AG09309 (cell line): ENCODE data around the gene SLC22A15.

Source experiments
- DNase-seq: peaks from one replicate; pipeline ENCODE4 v3.0.0-alpha.2; 2010; ENCODE audit warnings: low read depth
- H3K4me3 ChIP-seq: 2 replicates; pipeline ENCODE4 v1.5.1; 2011; ENCODE audit warnings: mild to moderate bottlenecking, low read depth, low read length, moderate library complexity; ENCODE audit not compliant: control insufficient read depth
- TF ChIP-seq, protein P1 (sequence below): IDR thresholded peaks from 2 replicates; pipeline ENCODE4 v1.5.1; 2011; ENCODE audit warnings: mild to moderate bottlenecking, low read depth, low read length, inconsistent platforms; ENCODE audit not compliant: insufficient read depth, control insufficient read depth; ENCODE audit errors: missing control alignments

SLC22A15 gene

DNA sequence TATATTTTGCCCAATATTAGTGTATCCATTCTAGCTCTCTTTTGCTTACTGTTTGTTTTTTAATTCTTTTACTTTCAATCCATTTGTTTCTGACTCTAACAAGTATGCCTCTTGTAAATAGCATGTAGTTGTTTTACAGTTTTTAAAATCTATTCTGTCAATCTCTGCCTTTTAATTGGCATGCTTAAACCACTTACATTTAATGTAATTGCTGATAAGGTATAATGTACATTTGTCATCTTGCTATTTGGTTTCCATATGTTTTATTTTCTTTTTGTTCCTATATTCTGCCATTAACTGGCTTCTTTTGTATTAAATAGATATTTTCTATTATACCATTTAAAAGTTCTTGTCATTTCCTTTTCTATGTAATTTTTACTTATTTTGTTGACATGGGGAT is 118.7 kb downstream of the SLC22A15 start:
- TF ChIP-seq, protein P1, sequence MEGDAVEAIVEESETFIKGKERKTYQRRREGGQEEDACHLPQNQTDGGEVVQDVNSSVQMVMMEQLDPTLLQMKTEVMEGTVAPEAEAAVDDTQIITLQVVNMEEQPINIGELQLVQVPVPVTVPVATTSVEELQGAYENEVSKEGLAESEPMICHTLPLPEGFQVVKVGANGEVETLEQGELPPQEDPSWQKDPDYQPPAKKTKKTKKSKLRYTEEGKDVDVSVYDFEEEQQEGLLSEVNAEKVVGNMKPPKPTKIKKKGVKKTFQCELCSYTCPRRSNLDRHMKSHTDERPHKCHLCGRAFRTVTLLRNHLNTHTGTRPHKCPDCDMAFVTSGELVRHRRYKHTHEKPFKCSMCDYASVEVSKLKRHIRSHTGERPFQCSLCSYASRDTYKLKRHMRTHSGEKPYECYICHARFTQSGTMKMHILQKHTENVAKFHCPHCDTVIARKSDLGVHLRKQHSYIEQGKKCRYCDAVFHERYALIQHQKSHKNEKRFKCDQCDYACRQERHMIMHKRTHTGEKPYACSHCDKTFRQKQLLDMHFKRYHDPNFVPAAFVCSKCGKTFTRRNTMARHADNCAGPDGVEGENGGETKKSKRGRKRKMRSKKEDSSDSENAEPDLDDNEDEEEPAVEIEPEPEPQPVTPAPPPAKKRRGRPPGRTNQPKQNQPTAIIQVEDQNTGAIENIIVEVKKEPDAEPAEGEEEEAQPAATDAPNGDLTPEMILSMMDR, result no peak
- H3K4me3 ChIP-seq, result no peak overlapping the region
- DNase-seq, result no peak

DNA sequence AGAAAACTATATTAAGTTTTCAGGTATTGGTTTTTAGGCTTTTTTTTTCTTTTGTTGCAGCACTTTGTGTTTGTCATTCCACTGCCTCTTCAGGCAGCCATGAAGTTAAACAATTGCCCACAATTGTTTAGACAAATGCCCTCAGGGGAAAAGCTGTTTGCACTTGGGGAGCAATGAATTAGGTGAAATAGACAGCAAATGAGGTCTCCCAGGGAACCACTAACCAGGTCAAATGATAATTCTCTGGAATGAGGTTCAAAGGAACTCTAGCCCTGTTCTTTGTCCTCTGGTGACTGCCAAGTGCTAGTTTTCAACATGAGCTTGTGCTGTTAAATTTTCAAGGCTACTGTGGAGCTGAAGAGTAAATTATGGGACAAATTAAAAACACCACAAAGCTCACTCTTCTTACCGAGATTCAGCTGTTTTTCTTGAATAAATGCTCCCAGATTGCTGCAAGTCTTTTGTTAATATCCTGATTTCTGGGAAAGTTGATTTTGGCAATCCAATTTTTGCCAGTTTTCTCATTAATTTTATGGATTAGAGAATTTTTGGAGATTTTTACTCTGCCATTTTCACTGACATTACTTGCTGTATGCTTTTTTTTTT is 119.8 kb downstream of the SLC22A15 start:
- TF ChIP-seq, protein P1, result no peak
- no peak overlapping the region for H3K4me3 ChIP-seq
- no peak for DNase-seq

DNA sequence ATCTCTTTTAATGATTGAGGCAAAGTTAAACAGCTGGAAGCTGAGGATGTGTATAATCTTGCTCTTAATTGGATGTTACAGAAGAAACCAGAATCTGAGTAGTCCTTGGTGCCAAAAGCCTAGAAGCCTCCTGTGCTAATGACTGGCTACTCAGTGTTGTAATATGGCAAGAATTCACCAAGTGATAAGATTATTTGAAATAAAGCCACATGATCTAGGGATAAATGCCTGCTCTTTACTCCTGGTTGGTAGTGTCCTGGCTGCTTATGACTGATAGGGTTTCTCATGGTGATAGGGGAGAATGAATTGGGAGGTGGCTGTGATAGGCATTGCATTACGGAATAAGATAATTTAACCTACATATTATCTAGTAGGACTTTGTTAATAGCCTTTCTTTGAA is 121.3 kb downstream of the SLC22A15 start:
- TF ChIP-seq, protein P1, result no peak
- no peak for DNase-seq
- no peak overlapping the region for H3K4me3 ChIP-seq

DNA sequence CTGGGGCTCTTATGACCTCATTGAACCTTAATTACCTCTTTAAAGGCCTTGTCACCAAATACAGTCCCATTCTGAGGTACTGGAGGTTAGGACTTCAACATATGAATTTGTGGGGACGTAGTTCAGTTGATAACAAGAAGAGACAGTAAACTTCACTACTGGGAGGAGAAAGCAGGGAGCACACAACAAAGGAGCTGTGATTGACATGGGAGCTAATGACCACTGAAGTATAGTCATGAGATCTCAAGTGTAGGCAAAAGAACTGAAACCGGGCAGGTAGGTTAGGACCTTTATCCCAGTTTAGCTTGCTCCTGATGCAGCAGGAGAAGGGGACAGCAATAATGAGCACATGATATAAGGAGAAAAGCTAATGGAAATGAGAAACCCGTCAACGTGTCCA is 123.1 kb downstream of the SLC22A15 start:
- no peak overlapping the region for H3K4me3 ChIP-seq
- TF ChIP-seq, protein P1, result no peak
- DNase-seq, result no peak

DNA sequence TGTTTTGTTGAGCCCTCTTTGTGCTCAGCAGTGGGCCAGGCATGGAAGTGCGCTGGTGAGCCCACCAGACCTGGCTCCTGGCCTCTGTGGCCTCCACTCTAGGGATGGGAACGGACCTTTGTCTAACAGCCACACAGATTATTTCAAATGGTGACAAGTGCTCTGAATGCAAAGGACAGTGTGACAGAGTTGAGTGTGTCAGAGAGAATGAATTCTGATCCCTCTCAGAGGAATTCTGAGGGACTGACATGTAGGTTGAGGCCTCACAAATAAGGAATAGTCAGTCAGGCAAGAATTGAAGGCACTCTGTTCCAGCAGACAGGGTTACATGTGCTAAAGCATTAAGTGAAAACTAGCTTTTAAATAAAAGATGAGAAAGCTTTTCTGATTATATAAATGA is 123.6 kb downstream of the SLC22A15 start:
- TF ChIP-seq, protein P1, result no peak
- no peak for DNase-seq
- H3K4me3 ChIP-seq, result no peak overlapping the region

DNA sequence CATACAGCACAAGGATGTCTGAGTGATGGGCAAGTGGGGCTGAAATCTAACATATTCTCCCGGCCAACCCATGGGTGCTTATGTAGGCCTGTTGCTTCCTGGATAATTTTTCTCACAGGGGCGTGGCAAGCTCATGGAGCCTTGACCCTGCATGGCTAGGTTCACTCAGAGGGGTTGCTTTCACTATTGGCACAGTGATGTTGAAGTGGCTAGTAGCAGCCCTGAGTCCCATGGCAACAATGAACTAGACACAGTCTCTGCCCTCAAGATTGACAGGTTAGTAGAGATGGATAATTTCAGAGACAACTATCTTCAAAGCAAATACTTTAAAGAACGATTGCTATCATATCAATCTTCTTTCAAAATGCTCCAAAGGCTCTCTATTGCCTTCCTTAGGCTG is 128.4 kb downstream of the SLC22A15 start:
- TF ChIP-seq, protein P1, result no peak
- no peak overlapping the region for H3K4me3 ChIP-seq
- DNase-seq, result no peak

DNA sequence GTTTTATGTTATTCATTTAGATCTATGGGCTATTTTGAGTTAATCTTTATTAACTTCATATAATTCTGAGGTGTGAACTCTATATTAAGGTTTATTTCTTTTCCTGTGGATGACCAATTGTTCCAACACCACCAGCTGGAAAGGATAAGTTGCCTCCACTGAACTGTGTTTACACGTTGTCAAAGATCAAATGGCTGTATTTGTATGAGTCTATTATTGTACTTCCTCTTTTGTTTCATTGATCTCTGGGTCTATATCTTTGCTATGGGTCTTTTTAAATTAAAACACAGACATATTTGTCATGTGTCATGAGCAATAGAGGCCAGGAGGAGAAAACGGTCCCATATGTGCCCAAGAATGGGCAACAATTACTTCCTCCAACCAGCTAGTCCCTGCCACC is 129.7 kb downstream of the SLC22A15 start:
- no peak overlapping the region for H3K4me3 ChIP-seq
- no peak for DNase-seq
- TF ChIP-seq, protein P1, result no peak
